HL-60 (cell line): ENCODE measurements around the gene CCDC87.

Experiments used
- CTCF ChIP-seq: IDR thresholded peaks from one replicate; pipeline ENCODE4 v1.5.1; 2011; ENCODE audit warnings: low read length, control low read depth, inconsistent platforms; ENCODE audit not compliant: insufficient read depth
- GABPA ChIP-seq: IDR thresholded peaks from 2 replicates; pipeline ENCODE4 v1.6.1; 2012; ENCODE audit warnings: low read depth
- POLR2AphosphoS5 ChIP-seq: IDR thresholded peaks from 2 replicates; pipeline ENCODE4 v1.6.1; 2012; ENCODE audit warnings: low read depth
- TF ChIP-seq, protein P1 (sequence below): IDR thresholded peaks from 2 replicates; pipeline ENCODE4 v1.6.1; 2012; ENCODE audit warnings: low read depth; ENCODE audit not compliant: insufficient replicate concordance

GRCh38 chr11:66616379-66617154 lies 23.7 kb upstream of the CCDC87 start, which contains the start of gene RBM14:
- no peak for TF ChIP-seq CTCF
- peak; percentile 99 for TF ChIP-seq POLR2AphosphoS5
- TF ChIP-seq GABPA: no peak
- TF ChIP-seq, protein P1, sequence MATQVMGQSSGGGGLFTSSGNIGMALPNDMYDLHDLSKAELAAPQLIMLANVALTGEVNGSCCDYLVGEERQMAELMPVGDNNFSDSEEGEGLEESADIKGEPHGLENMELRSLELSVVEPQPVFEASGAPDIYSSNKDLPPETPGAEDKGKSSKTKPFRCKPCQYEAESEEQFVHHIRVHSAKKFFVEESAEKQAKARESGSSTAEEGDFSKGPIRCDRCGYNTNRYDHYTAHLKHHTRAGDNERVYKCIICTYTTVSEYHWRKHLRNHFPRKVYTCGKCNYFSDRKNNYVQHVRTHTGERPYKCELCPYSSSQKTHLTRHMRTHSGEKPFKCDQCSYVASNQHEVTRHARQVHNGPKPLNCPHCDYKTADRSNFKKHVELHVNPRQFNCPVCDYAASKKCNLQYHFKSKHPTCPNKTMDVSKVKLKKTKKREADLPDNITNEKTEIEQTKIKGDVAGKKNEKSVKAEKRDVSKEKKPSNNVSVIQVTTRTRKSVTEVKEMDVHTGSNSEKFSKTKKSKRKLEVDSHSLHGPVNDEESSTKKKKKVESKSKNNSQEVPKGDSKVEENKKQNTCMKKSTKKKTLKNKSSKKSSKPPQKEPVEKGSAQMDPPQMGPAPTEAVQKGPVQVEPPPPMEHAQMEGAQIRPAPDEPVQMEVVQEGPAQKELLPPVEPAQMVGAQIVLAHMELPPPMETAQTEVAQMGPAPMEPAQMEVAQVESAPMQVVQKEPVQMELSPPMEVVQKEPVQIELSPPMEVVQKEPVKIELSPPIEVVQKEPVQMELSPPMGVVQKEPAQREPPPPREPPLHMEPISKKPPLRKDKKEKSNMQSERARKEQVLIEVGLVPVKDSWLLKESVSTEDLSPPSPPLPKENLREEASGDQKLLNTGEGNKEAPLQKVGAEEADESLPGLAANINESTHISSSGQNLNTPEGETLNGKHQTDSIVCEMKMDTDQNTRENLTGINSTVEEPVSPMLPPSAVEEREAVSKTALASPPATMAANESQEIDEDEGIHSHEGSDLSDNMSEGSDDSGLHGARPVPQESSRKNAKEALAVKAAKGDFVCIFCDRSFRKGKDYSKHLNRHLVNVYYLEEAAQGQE: peak; percentile 72
